Measurements from ENCODE around the gene FAM83B.
"Not testable (repeated sequence)": the region's sequence is repeated elsewhere in the genome, so short reads cannot be mapped to it uniquely, and the experiment has no call there.

FAM83B gene

DNA sequence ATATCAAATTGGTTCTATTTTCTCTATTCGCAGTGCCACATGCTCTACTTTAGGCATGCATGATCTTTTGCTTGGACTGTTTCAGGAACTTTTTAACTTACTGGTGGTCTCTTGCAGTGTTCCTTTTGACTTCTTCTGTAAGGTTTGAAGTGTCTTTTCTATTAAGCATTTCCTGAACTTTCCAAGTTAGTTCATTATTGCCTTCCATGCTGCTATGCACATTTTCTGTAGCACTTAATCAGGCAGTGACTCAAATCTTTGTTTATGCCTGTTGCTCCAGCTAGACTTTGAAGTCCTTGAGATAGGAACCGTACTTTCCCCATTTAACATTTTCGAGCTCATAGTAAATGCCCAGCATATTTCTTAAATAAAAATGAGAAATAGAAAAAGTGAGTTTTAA is 52.2 kb downstream of the FAM83B start:
- no peak for DNase-seq

DNA sequence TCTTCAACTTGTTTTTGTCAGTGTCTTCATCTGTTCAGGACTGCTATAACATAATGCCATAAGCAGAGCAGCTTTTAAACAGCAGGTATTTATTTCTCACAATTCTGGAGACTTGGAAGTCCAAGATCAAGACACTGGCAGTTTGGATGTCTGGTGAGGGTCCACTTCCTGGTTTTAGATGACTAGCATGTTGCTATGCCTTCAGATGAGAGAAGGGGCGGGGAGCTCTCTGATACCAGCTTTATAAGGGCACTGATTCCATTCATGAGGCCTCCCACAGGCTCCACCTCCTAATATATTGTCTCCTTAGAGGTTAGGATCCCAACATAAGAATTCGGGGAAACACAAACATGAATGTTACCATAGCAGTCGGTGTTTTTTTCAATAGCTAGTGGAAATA is 52.9 kb downstream of the FAM83B start:
- DNase-seq: no peak

DNA sequence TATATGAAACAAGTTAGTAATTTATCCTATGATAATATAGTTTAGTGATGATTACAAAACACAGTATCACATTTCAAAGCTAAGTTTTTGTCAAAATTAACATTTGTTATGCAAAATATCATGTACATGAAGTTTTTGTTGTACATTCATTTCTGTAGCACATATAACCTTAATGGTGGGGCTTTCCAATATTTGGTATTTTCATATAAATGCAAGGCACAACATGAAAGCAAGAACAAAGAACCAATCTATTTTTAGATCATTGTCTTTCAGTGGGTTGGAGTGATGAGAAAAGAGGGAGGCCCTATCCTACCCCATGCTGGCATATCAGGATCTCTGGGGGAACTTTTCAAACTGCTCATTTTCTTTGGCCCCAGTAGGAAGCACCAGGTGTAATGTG is 53.4 kb downstream of the FAM83B start:
- no peak for DNase-seq

GRCh38 chr6:54900666-54901065 is 54.1 kb downstream of the FAM83B start:
- no peak for DNase-seq

DNA sequence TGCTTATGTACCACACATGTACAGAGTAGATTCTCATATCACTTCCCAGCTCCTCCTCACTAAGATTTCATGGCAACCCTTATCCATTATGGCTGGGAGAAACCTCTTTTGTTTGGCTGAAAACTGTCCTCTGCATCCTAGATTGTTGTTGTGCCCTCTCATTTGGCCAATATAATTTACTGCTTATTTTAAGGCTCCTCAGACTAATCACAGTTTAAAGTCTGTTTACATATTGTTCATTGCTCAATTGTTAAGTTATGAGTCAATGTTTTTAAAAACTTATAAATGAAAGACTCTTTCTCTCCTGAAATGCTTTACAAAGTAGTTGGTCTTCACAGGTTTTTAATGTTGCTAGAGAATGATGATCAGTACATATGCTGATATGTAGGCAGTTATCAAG is 57.3 kb downstream of the FAM83B start:
- no peak for DNase-seq

DNA sequence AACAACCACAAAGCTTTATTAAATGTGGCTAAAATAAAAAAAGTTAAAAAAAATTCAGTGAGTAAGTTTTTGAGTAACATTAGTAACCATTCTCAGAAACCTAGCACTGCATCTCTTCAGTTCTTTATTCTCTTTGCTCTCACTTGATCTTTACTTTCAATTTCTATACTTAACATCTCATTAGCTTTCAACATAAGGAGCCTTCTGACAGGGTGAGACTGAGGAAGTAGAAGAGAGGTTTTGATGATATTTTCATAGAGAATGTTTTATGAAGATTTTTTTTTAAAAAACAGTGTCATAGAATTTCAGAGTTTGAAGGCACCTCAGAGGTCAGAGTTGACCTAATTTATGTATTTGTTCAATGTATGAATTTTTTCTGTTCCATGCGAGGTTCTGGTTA is 60.8 kb downstream of the FAM83B start:
- no peak for DNase-seq

- no peak for DNase-seq
Observed at GRCh38 chr6:54909184-54909583, 62.6 kb downstream of the FAM83B start.

DNA sequence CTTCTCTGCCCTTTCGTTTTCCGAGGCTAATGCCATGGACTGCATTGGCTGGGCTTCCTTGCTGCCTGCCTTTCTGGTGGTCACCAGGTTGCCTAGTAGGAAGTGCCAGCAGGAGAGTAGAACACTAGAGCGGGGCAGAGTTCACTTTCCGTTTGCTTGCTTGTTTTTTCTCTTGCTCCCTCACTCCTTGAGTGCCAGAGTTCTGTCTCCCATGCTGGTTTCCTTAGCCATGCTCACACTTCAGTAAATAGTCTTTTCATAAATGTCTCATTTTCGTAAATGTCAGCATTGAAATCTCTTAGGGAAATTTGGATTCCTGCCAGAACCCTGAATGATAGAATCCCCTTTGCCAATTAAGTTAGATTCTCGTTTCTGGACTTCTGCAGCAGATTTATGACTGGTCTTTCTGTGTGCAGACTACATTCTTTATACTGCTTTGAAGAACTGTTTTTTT is 63.9 kb downstream of the FAM83B start:
- DNase-seq: no peak

DNA sequence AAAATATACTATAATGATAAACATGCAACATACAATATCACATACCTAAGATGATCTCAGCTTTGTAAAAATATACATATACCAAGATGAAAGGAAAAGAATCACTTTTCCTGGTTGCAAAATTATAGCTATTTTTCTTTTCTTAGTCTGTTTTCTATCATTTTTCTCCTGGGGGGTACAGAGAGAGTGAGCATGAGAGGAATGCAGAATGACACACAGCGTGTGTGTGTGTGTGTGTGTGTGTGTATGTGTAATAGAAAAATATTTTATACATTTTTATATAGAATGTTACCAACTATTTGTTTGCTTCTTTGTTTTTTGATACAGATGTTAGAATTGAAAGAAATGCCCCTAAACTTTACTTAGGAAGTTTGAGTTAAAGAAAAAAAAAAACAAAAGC is 64.3 kb downstream of the FAM83B start:
- DNase-seq: no peak

- no peak for DNase-seq
Observed at GRCh38 chr6:54913211-54913610, 66.6 kb downstream of the FAM83B start.

- DNase-seq: no peak
Observed at GRCh38 chr6:54916858-54917257, 70.3 kb downstream of the FAM83B start.

GRCh38 chr6:54920628-54921027 is 74.1 kb downstream of the FAM83B start:
- no peak for DNase-seq

DNA sequence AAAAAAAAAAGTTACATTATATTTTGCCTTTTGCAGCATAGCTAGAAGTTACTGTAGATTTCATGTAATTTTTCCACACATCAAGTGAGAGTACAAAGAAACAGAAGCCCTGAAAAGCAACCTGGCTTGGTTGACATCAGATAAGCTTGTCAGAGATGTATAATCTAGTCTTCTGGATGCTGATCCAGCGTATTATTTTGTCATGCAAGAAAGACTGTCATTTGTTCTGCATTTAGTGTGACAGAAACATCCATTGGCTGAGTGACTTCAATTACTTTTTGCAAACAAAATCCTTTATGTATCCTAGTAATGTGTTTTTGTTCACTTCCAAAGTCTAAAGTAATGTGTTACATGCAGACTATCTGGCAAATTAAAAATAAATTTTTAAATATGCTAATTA is 75.3 kb downstream of the FAM83B start:
- no peak for DNase-seq

DNA sequence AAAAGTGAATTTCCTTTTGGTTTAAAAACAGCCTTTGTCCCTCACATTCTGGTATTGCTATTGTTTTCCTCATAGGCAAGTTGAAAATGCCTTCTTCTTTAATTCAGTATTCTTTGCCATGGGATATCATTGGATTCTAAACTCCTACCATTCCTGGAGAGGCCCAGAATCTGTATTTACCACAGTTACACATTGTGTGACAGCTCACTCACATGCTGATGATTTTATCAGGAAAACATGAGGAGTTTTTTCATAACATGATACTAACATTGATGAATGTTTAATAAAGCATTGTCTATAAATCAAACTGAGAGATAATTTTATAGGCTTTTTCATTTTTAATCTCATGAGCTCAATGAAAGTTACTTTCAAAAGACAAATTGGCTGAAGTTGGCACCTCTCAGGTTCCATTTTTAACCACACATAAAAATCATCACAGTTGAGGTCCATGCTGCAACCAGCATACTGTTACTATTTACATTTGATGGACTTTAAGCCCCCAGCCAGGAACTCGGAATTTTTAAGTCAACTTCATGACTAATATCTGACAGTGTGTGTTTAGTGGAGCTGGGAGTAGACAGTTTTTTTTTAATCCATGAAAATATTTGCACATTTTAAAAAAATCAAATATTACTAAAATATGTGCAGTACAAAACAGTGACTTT is 82.8 kb downstream of the FAM83B start:
- DNase-seq: no peak

- no peak for DNase-seq
Observed at GRCh38 chr6:54932622-54933021, 86.1 kb downstream of the FAM83B start.

- DNase-seq: no peak
Observed at GRCh38 chr6:54935739-54936138, 89.2 kb downstream of the FAM83B start.

GRCh38 chr6:54937371-54937770 is 90.8 kb downstream of the FAM83B start:
- DNase-seq: no peak

GRCh38 chr6:54957698-54958097 is 111.1 kb downstream of the FAM83B start:
- DNase-seq: no peak

DNA sequence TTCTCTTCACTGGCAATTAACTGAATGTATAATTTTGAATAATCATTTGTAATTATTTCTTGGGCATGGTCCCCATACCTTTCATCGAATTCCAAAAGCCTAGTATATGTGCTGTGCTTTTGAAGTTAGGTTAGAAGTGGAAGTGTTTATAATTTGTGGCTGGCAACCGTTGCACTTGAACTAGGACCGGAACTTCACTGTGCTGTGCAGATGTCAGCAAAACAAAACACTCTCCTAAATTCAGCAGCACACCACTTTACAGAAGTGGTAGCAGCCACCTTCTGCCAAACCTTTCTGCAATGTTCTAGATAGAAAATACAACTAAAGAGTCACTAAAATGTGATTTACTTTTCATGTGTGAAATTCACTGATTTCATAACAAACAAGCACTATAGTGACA is 111.9 kb downstream of the FAM83B start:
- DNase-seq: no peak

DNA sequence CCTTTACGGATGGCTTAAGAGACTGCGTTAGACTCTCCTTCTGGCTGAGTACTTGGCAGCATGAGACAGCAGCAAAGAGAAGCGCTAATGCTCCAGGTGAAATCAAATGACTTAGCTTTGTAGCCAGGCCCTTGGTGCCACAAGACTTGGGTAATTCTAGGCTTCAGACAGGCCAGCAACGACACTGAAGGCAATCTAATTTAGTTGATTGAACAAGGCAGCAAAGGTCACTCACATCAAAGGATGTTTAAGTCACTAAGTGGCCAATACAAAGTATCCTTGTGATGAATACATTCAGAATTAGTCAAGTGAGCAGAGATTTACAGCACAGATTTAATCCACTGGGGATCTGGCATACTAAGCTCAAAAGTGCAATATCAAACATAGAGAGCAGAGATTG is 113.2 kb downstream of the FAM83B start:
- no peak for DNase-seq

GRCh38 chr6:54961372-54961771 is 114.8 kb downstream of the FAM83B start:
- not testable (repeated sequence) for DNase-seq

DNA sequence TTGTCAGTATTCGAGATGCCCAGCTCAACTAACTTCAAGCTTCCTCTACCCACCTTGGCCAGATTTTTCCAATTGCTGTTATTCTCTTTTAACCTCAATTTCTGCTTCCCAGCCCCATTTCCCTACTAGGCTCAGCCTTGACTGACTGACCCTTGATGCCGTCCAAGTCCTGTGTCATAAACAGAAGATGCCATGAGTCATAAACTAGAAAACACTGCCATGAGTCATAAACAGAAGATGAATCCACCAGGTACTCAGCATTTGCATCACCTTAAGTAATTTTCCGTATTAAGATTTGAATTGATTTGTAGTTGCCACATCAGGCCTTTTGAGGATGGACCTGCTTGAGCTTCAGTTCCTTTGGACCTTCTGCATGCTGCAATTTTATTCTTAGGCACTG is 123.8 kb downstream of the FAM83B start:
- no peak for DNase-seq

DNA sequence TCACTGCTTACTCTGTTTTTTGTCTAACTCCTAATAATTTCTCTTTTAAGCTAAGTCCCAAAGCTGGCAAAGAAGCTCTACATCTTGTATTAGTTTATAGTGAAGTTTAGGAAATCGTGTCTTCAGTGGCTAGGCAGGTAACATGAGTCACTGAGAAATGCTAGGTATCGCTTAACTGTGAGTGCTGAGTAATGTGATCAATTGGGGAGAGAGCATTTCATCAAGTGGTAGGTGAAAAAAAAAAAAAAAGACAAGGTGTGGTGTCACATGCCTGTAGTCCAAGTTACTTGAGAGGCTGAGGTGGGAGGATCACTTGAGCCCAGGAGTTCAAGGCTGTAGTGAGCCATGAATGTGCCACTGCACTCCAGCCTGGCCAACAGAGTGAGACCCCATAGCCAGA is 125.3 kb downstream of the FAM83B start:
- DNase-seq: no peak

- DNase-seq: not testable (repeated sequence)
Observed at GRCh38 chr6:54979161-54979560, 132.6 kb downstream of the FAM83B start.

- DNase-seq: no peak
Observed at GRCh38 chr6:54980511-54981275, 134.1 kb downstream of the FAM83B start.
